8988T (cell line): Measurements from ENCODE around the gene FTO.
"Not testable (repeated sequence)": the region's sequence is repeated elsewhere in the genome, so short reads cannot be mapped to it uniquely, and the experiment has no call there.

Experiments
- DNase-seq: peaks from one replicate; pipeline ENCODE4 v3.0.0; 2011

FTO gene

DNA sequence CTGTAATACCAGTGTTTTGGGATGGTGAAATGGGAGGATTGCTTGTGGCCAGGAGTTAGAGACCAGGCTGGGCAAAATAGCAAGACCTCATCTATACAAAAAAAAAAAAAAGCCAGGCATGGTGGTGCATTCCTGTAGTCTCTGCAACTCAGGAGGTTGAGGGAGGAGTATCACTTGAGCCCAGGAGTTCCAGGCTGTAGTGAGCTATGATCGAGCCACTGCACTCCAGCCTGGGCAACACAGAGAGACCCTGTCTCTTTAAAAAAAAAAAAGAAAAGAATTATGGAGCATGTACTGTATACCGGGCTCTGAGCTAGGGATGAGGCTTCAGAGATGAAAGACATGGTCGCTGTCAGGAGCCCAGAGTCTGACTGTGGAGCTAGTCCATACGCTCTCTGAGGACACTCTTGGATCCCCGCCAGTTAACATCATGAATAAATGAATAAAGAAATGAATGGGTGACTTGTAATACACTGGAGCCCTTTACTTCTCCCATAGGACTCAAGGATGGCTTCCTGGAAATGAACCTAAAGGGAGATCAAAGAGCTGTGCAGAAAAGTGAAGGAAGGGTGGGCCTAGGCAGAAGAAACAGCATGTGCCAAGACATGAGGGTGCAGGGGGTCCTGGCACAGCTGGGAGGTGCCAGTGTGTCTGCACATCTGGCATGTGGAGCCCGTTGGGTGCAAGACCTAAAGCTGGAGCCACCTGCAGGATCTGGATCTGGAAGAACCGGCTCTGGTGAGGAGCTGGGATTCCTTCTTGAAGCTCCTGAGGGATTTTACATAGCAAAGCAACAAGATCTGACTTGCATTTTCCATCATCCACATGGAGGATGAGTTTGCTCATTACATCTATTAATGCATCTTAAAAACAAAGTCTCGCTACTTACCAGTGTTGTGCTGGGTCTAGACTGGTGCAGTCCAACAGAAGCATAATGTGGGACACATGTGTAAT is 462.2 kb downstream of the FTO start:
- DNase-seq = no peak

- no peak for DNase-seq
These were observed 465.2 kb downstream of the FTO start for GRCh38 chr16:54169112-54169511.

- DNase-seq = no peak
These were observed 467.9 kb downstream of the FTO start for GRCh38 chr16:54171626-54172537.

- DNase-seq = no peak
These were observed 469.5 kb downstream of the FTO start for GRCh38 chr16:54173490-54173889.

DNA sequence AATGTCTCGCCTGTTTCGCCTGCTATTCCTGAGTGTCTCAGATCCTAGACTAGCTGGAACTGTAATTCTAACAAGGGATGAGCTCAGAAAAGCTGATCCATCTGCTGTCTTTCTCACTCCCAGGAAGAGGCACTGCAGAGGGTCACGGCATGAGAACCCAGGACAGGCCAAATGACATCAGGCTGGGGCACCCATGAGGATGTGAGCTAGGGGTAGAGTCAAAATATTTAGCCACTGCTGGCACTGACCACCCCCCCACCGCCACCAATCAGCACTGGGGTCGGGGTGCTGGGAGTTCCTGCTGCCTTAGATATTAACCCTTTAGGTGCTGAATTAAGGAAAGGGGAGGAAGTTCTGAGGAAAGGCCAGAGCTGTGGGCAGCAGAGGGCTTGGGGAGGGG is 470.2 kb downstream of the FTO start:
- DNase-seq = no peak

DNA sequence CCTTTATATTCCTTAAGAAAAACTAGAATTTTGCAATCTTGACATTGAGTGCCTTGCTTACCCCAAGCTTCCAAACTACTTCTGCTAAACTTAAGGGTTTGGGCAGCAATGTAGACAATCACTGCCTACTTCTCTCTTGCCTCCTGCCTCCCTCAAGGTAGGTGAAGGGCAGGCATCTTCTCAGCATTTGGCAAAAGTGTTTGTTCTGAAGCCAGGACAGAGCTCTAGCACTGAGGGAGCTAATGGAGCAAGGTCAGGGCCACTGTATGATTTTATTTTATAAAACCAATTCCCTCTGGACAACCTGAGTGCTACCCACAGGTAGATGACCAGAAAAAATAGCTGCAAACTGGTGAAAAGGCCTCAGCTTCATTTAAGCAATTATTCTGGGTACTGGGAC is 470.8 kb downstream of the FTO start:
- no peak for DNase-seq

DNA sequence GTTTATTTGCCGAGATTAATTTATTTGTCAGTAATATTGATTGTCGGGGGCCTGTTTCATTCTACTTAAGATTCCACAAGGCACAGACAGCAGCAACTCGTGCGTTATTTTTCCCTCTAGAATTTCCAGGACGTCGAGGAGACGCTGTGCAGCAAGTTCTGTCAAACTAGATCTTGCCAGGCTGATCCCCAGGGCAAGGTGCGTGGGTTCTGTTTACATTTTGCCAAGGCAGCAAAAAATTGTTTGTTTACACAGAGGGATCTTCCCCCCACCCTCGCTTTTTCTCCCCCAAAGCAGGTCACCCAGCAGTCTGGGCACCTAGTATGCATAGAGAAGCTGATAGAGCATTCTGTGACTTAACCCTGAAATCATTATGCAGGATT is 471.2 kb downstream of the FTO start:
- DNase-seq = no peak

- DNase-seq = no peak
These were observed 471.8 kb downstream of the FTO start for GRCh38 chr16:54175552-54176375.

GRCh38 chr16:54176376-54176901 is 472.5 kb downstream of the FTO start:
- DNase-seq = no peak

- no peak for DNase-seq
These were observed 473.3 kb downstream of the FTO start for GRCh38 chr16:54177052-54177861.

- no peak for DNase-seq
These were observed 474.0 kb downstream of the FTO start for GRCh38 chr16:54177862-54178477.

DNA sequence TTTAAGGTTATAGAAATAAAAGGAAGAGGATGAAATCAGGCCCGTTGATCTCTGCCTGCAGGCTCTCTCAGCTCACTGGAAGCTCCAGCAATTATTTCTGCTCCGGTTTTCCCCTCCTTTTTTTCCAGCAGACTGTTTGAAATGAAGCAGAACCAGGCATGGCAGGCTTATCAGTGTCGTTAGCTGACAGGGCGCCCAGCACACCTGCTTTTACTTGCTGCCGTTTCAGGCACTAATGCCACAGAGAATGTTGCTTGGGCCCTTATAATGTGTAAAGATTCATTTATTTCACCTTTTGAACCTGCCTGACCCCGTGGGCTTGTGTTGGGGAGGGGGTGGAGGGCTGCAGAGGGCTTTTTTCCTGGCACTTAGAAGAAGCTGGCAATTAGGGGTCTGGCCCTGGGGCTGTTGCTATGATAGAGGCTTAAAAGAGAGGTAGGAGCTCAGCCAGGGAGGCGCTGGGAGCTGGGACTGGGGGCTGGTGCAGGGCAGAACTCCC is 474.6 kb downstream of the FTO start:
- DNase-seq = no peak

- DNase-seq = no peak
These were observed 476.7 kb downstream of the FTO start for GRCh38 chr16:54180421-54181359.

DNA sequence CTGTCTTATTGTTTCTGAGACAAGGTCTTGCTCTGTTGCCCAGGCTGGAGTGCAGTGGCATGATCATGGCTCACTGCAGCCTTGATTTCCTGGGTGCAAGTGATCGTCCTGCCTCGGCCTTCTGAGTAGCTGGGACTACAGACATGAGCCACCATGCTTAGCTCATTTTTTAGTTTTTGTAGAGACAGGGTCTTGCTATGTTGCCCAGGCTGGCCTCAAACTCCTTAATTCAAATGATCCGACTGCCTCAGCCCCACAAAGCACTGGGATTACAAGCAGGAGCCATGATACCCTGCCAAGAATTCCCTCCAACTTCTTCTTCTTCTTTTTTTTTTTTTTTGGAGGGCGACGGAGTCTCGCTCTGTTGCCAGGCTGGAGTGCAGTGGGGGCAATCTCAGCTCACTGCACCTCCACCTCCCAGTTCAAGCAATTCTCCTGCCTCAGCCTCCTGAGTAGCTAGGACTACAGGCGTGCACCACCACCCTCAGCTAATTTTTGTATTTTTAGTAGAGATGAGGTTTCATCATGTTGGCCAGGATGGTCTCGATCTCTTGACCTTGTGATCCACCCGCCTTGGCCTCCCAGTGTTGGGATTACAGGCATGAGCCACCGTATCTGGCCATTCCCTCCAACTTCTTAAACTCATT is 477.9 kb downstream of the FTO start:
- DNase-seq = not testable (repeated sequence)

DNA sequence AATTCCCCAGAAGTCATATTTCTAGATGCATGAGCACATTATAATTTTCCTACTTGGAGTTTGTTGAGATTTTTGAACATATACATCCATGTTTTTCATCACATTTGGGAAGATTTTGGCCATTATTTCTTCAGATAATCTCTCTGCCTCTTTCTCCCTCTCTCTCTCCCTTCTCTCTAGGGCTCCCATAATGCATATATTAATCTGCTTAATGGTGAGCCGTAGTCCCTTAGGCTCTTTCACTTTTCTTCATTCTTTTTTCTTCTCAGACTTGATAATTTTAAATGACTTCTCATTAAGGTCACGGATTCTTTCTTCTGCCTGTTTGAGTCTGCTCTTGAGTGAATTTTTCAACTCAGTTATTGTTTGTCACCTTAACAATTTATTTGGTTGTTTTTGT is 481.1 kb downstream of the FTO start:
- no peak for DNase-seq

DNA sequence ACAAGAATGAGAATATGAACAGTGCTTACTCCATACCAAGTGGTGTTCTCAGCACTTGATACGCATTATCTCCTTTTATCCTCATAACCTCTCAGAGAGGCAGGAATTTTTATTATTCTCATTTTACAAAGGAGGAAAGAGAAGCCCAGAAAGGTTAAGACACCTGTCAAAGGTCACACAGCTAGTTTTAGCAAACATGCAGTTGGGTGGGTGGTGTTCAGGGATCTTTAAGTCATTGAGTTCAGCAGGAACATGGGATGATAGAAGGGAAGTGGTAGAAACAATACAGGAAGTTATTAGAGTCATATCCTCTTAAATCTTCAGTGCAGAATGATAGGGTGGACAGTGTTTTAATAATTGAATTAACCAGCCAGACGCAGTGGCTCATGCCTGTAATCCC is 487.2 kb downstream of the FTO start:
- no peak for DNase-seq

DNA sequence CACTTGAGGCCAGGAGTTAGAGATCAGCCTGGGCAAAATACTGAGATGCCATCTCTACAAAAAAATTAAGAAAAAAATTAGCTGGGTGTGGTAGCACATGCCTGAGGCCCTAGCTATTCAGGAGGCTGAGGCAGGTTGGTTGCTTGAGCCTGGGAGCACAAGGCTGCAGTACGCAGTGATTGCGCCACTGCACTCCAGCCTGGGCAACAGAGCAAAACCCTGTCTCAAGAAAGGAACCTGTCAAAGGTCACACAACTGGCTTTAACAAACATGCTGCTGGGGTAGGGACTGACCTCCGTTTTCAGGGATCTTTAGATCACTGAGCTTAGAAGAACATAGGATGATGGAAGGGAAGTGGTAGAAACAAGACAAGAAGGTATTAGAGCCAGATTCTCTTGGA is 487.6 kb downstream of the FTO start:
- DNase-seq = no peak

- no peak for DNase-seq
These were observed 489.2 kb downstream of the FTO start for GRCh38 chr16:54193013-54193664.
